IMR-90 (cell line): Measurements from ENCODE around the gene GOT1. TPM values are rescaled to one million over a fixed set of nuclear protein-coding genes. Genes with fewer than 3 reads are reported as not detected.

ENCODE experiments used
- ATAC-seq: fragments of 200-7000 bp; cut with Tn5 transposase; 2 replicates; pipeline ENCODE4 v1.9.1; 2020; ENCODE audit warnings: low read depth, mild to moderate bottlenecking, moderate library complexity
- BruUV-seq: library from RNA; stranded (reverse); fragments of 400-500 nt; replicated peaks from 2 replicates; lab custom pipeline; 2021; lab: Mats Ljungman, UMichigan
- CTCF ChIA-PET: fragments of 300-600 bp; formaldehyde crosslinking; extraction: SDS; loops from one replicate; lab custom pipeline; 2021; ENCODE audit warnings: antibody characterized with exemption; lab: Yijun Ruan, JAX
- POLR2A ChIA-PET: fragments of 300-600 bp; sonication (Branson Sonifier 250); formaldehyde crosslinking; loops from one replicate; lab custom pipeline; 2022; ENCODE audit warnings: antibody characterized with exemption; ENCODE audit not compliant: unreplicated experiment; lab: Charles Lee
- DNase-seq: peaks from one replicate; pipeline ENCODE4 v3.0.0; 2013
- H2AFZ ChIP-seq: replicated peaks from 2 replicates; pipeline ENCODE3; 2013; ENCODE audit warnings: low read length, mild to moderate bottlenecking; ENCODE audit not compliant: poor library complexity
- H2AK5ac ChIP-seq: 2 replicates; pipeline ENCODE4 v1.6.1; 2013; ENCODE audit warnings: low read depth, low read length, inconsistent platforms
- H2AK9ac ChIP-seq: replicated peaks from 2 replicates; pipeline ENCODE3; 2013; ENCODE audit warnings: mild to moderate bottlenecking, low read depth, low read length, moderate library complexity; ENCODE audit not compliant: poor library complexity
- H2BK120ac ChIP-seq: 2 replicates; pipeline ENCODE4 v1.6.1; 2013; ENCODE audit warnings: low read depth, low read length, inconsistent platforms
- H2BK15ac ChIP-seq: 3 replicates; pipeline ENCODE4 v1.6.1; 2013; ENCODE audit warnings: low read depth, low read length, inconsistent platforms
- H2BK20ac ChIP-seq: 2 replicates; pipeline ENCODE4 v1.6.1; 2013; ENCODE audit warnings: low read depth, mild to moderate bottlenecking, inconsistent platforms, low read length, moderate library complexity
- H2BK5ac ChIP-seq: 2 replicates; pipeline ENCODE4 v1.6.1; 2013; ENCODE audit warnings: mild to moderate bottlenecking, low read depth, low read length, inconsistent platforms; ENCODE audit not compliant: poor library complexity, severe bottlenecking
- H3K14ac ChIP-seq: replicated peaks from 2 replicates; pipeline ENCODE4 v1.6.1; 2013; ENCODE audit warnings: low read depth, low read length, inconsistent platforms
- H3K18ac ChIP-seq: 2 replicates; pipeline ENCODE4 v1.6.1; 2013; ENCODE audit warnings: low read depth, low read length, control low read depth
- H3K23ac ChIP-seq: 2 replicates; pipeline ENCODE4 v1.6.1; 2013; ENCODE audit warnings: low read depth, low read length, inconsistent platforms
- H3K27ac ChIP-seq: 2 replicates; pipeline ENCODE4 v1.5.1; 2013; ENCODE audit warnings: mild to moderate bottlenecking, control low read depth, low read length; ENCODE audit not compliant: insufficient read depth
- H3K27me3 ChIP-seq: 2 replicates; pipeline ENCODE4 v1.6.1; 2013; ENCODE audit warnings: low read length; ENCODE audit not compliant: control insufficient read depth, insufficient read depth
- H3K36me3 ChIP-seq: 2 replicates; pipeline ENCODE4 v1.6.1; 2013; ENCODE audit warnings: low read length, mixed read lengths; ENCODE audit not compliant: control insufficient read depth, insufficient read depth
- H3K4ac ChIP-seq: 2 replicates; pipeline ENCODE4 v1.6.1; 2013; ENCODE audit warnings: low read depth, low read length, inconsistent platforms
- H3K4me1 ChIP-seq: 2 replicates; pipeline ENCODE4 v1.6.1; 2013; ENCODE audit warnings: low read length, mixed read lengths; ENCODE audit not compliant: control insufficient read depth, insufficient read depth
- H3K4me2 ChIP-seq: 2 replicates; pipeline ENCODE4 v1.6.1; 2013; ENCODE audit warnings: low read depth, mild to moderate bottlenecking, control low read depth, low read length, moderate library complexity
- H3K4me3 ChIP-seq: 2 replicates; pipeline ENCODE4 v1.5.1; 2013; ENCODE audit warnings: low read depth, mild to moderate bottlenecking, control low read depth, low read length, moderate library complexity; ENCODE audit not compliant: insufficient read depth
- H3K56ac ChIP-seq: 2 replicates; pipeline ENCODE4 v1.6.1; 2013; ENCODE audit warnings: low read length, inconsistent platforms; ENCODE audit not compliant: insufficient read depth; ENCODE audit errors: extremely low read depth
- H3K79me1 ChIP-seq, 2 experiments: 2 replicates each; pipeline ENCODE4 v1.6.1; 2013; ENCODE audit warnings: low read length in 2 of 2, inconsistent platforms in 1 of 2, low read depth in 1 of 2
- H3K9ac ChIP-seq: 2 replicates; pipeline ENCODE4 v1.6.1; 2013; ENCODE audit warnings: low read depth, low read length, control low read depth
- H3K9me1 ChIP-seq: 2 replicates; pipeline ENCODE4 v1.6.1; 2013; ENCODE audit warnings: low read length, inconsistent platforms; ENCODE audit not compliant: insufficient read depth
- H3K9me3 ChIP-seq: 2 replicates; pipeline ENCODE4 v1.6.1; 2013; ENCODE audit warnings: low read length; ENCODE audit not compliant: control insufficient read depth, insufficient read depth
- H4K20me1 ChIP-seq: 2 replicates; pipeline ENCODE4 v1.6.1; 2013; ENCODE audit warnings: low read length, inconsistent platforms; ENCODE audit not compliant: insufficient read depth
- H4K5ac ChIP-seq: 2 replicates; pipeline ENCODE4 v1.6.1; 2013; ENCODE audit warnings: mild to moderate bottlenecking, low read depth, low read length, control low read depth
- H4K8ac ChIP-seq, 2 experiments: 2 replicates each; pipeline ENCODE4 v1.6.1; 2013; ENCODE audit warnings: low read depth in 2 of 2, low read length in 2 of 2, control low read depth in 1 of 2, inconsistent platforms in 1 of 2
- H4K91ac ChIP-seq: 2 replicates; pipeline ENCODE4 v1.6.1; 2013; ENCODE audit warnings: low read depth, low read length, inconsistent platforms; ENCODE audit not compliant: insufficient read depth
- BHLHE40 ChIP-seq: fragments of 150-350 bp; IDR thresholded peaks from 2 replicates; pipeline ENCODE4 v1.6.1; 2016; ENCODE audit warnings: mild to moderate bottlenecking, low read depth, low read length
- CEBPB ChIP-seq: IDR thresholded peaks from 2 replicates; pipeline ENCODE4 v1.6.1; 2012; ENCODE audit warnings: low read depth, low read length, improper control_type of control experiment
- CHD1 ChIP-seq: IDR thresholded peaks from 2 replicates; pipeline ENCODE4 v1.6.1; 2012; ENCODE audit warnings: low read depth, low read length, improper control_type of control experiment
- FOS ChIP-seq: fragments of 150-350 bp; IDR thresholded peaks from 2 replicates; pipeline ENCODE4 v1.6.1; 2016; ENCODE audit warnings: low read depth, low read length
- MAFK ChIP-seq: IDR thresholded peaks from 2 replicates; pipeline ENCODE4 v1.6.1; 2012; ENCODE audit warnings: low read depth, low read length, improper control_type of control experiment
- MAZ ChIP-seq: IDR thresholded peaks from 2 replicates; pipeline ENCODE4 v1.6.1; 2012; ENCODE audit warnings: low read depth, mild to moderate bottlenecking, low read length, improper control_type of control experiment, moderate library complexity, borderline replicate concordance
- MXI1 ChIP-seq: IDR thresholded peaks from 2 replicates; pipeline ENCODE4 v1.6.1; 2012; ENCODE audit warnings: low read depth, mild to moderate bottlenecking, low read length, moderate library complexity, borderline replicate concordance
- NFE2L2 ChIP-seq: fragments of 150-350 bp; IDR thresholded peaks from 2 replicates; pipeline ENCODE4 v1.6.1; 2016; ENCODE audit warnings: low read depth, mild to moderate bottlenecking, low read length
- POLR2A ChIP-seq: IDR thresholded peaks from 2 replicates; pipeline ENCODE4 v1.6.1; 2012; ENCODE audit warnings: mild to moderate bottlenecking, low read depth, low read length
- RAD21 ChIP-seq: IDR thresholded peaks from 2 replicates; pipeline ENCODE4 v1.6.1; 2012; ENCODE audit warnings: low read length, improper control_type of control experiment
- RCOR1 ChIP-seq: IDR thresholded peaks from 2 replicates; pipeline ENCODE4 v1.6.1; 2012; ENCODE audit warnings: mild to moderate bottlenecking, low read length, improper control_type of control experiment; ENCODE audit not compliant: insufficient replicate concordance
- RFX5 ChIP-seq: IDR thresholded peaks from 2 replicates; pipeline ENCODE4 v1.8.0; 2012; ENCODE audit warnings: low read depth, mild to moderate bottlenecking, low read length, moderate library complexity
- SMC3 ChIP-seq: fragments of 150-350 bp; IDR thresholded peaks from 2 replicates; pipeline ENCODE4 v1.6.1; 2016; ENCODE audit warnings: low read depth, mild to moderate bottlenecking, antibody characterized with exemption, low read length, moderate library complexity
- WGBS, 2 experiments: methylation state at CpG; one replicate each; pipeline versions ENCODE4 v1.1.5 to v1.1.7; 2013; ENCODE audit warnings: missing lambda C conversion rate in 2 of 2; ENCODE audit not compliant: insufficient read length in 1 of 2; ENCODE audit errors: extremely low coverage in 2 of 2; 5-methylcytosine and 5-hydroxymethylcytosine counted together
- dilution Hi-C: fragments of 300-500 bp; cut with HindIII; formaldehyde crosslinking; loops from one replicate; pipeline ENCODE4 v1.14.3; 2018; ENCODE audit warnings: low sequenced_read_pairs; ENCODE audit not compliant: unreplicated experiment
- in situ Hi-C: fragments of 300-500 bp; cut with MboI; formaldehyde crosslinking; loops from 3 replicates; pipeline ENCODE4 v1.14.3; 2019; ENCODE audit warnings: low sequenced_read_pairs, inconsistent platforms, mixed read lengths
- intact Hi-C: fragments of 100-400 bp; cut with micrococcal nuclease; formaldehyde crosslinking; loops from 2 replicates; pipeline ENCODE4 v1.10.0; 2022
- polyA plus RNA-seq, 3 experiments: library from polyadenylated mRNA; depleted of rRNA; stranded (reverse); fragments of >200 nt; gene quantifications; 2 replicates each; pipeline ENCODE4 v1.2.3, GENCODE V29; 2012; ENCODE audit warnings: low replicate concordance in 1 of 3
- total RNA-seq: library from RNA; depleted of rRNA; stranded (reverse); fragments of >200 nt; gene quantifications from 2 replicates; pipeline ENCODE4 v1.2.3, GENCODE V29; 2012
- TF ChIP-seq, protein P1 (sequence below): fragments of 150-350 bp; IDR thresholded peaks from 2 replicates; pipeline ENCODE4 v1.6.1; 2017; ENCODE audit warnings: mild to moderate bottlenecking, antibody characterized with exemption, low read length, low read depth
- TF ChIP-seq, protein P2 (sequence below): conservative IDR thresholded peaks from 2 replicates; pipeline ENCODE4 v1.5.1; 2012; ENCODE audit warnings: mild to moderate bottlenecking, low read depth, low read length, improper control_type of control experiment
- TF ChIP-seq, protein P3 (sequence below): fragments of 150-350 bp; IDR thresholded peaks from 2 replicates; pipeline ENCODE4 v1.6.1; 2016; ENCODE audit warnings: low read depth, mild to moderate bottlenecking, low read length, moderate library complexity, borderline replicate concordance

Gene GOT1
- total and polyA plus RNA-seq, 2 of the 4 experiments (the other 2 are of a cell fraction) = 29.4 to 46.1 TPM

DNA sequence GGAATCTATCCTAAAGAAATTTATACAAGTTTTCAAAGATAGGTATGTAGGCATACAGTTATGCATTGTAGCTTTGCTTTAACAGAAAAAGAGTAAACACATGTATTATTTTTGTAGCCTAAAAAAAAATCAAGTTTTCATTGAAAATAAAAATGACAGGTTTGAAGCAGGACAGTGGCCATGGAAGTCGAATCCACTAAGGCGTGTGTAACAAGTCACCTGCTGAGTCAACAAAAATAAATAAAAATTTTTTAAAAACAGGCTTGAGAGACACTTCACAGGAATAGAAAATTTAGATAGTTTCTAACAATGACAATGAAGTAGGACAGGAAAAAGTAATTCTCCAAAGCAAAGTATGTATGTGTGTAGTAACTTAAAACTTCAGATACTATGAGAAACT, 8.5 kb upstream of the GOT1 start:
- no peaks in the 10 kb centered on the region for H3K9me3 ChIP-seq
- ATAC-seq = no peak
- WGBS, 2 experiments = no CpG with 5 or more reads among the region's 2 CpGs
- no peak overlapping the region for H4K8ac ChIP-seq
- H3K36me3 ChIP-seq = 0 out of 2 replicates have a peak, but pooled peaks cover 1% of the 10 kb centered on the region
- no peak overlapping the region for H2AK5ac ChIP-seq
- no peaks in the 10 kb centered on the region for H4K20me1 ChIP-seq
- H3K9me1 ChIP-seq = no peaks in the 10 kb centered on the region
- DNase-seq = no peak
- TF ChIP-seq, protein P1, sequence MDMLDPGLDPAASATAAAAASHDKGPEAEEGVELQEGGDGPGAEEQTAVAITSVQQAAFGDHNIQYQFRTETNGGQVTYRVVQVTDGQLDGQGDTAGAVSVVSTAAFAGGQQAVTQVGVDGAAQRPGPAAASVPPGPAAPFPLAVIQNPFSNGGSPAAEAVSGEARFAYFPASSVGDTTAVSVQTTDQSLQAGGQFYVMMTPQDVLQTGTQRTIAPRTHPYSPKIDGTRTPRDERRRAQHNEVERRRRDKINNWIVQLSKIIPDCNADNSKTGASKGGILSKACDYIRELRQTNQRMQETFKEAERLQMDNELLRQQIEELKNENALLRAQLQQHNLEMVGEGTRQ = no peak
- TF ChIP-seq, protein P2, sequence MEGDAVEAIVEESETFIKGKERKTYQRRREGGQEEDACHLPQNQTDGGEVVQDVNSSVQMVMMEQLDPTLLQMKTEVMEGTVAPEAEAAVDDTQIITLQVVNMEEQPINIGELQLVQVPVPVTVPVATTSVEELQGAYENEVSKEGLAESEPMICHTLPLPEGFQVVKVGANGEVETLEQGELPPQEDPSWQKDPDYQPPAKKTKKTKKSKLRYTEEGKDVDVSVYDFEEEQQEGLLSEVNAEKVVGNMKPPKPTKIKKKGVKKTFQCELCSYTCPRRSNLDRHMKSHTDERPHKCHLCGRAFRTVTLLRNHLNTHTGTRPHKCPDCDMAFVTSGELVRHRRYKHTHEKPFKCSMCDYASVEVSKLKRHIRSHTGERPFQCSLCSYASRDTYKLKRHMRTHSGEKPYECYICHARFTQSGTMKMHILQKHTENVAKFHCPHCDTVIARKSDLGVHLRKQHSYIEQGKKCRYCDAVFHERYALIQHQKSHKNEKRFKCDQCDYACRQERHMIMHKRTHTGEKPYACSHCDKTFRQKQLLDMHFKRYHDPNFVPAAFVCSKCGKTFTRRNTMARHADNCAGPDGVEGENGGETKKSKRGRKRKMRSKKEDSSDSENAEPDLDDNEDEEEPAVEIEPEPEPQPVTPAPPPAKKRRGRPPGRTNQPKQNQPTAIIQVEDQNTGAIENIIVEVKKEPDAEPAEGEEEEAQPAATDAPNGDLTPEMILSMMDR = no peak
- TF ChIP-seq RAD21 (no peak), RFX5 (no peak), FOS (no peak), POLR2A (no peak), NFE2L2 (no peak), MAFK (no peak), CEBPB (no peak), CHD1 (no peak), MXI1 (no peak), BHLHE40 (no peak), SMC3 (no peak), RCOR1 (no peak), MAZ (no peak)
- TF ChIP-seq, protein P3, sequence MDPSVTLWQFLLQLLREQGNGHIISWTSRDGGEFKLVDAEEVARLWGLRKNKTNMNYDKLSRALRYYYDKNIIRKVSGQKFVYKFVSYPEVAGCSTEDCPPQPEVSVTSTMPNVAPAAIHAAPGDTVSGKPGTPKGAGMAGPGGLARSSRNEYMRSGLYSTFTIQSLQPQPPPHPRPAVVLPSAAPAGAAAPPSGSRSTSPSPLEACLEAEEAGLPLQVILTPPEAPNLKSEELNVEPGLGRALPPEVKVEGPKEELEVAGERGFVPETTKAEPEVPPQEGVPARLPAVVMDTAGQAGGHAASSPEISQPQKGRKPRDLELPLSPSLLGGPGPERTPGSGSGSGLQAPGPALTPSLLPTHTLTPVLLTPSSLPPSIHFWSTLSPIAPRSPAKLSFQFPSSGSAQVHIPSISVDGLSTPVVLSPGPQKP = no peak
- no peak overlapping the region for H2BK15ac ChIP-seq
- H3K4me2 ChIP-seq = no peak overlapping the region
- no peak overlapping the region for H2BK120ac ChIP-seq
- no peaks in the 10 kb centered on the region for H3K4me1 ChIP-seq
- no peak overlapping the region for H3K18ac ChIP-seq
- H2BK20ac ChIP-seq = no peak overlapping the region
- no peak overlapping the region for H3K56ac ChIP-seq
- no peak overlapping the region for H3K14ac ChIP-seq
- no peak overlapping the region for H3K4me3 ChIP-seq
- no peak overlapping the region for H3K27ac ChIP-seq
- no peak overlapping the region for H3K9ac ChIP-seq
- CTCF ChIA-PET = interaction anchor here (0.6 to 1.5 kb wide), 2 partner anchors 9 to 14 kb away, joined by 4 to 5 read pairs; no protein-coding TSS in a partner anchor
- dilution Hi-C loops = no loop called here
- POLR2A ChIA-PET = no interaction called here
- no peak overlapping the region for H3K23ac ChIP-seq
- no peaks in the 10 kb centered on the region; the same call in none of the 2 replicates for H3K27me3 ChIP-seq
- H4K91ac ChIP-seq = no peak overlapping the region
- H4K5ac ChIP-seq = no peak overlapping the region
- H2BK5ac ChIP-seq = no peak overlapping the region
- H2AFZ ChIP-seq = no peak overlapping the region
- in situ Hi-C loops = loop anchor here (10.0 kb wide), 1 partner anchor 276 kb away; no protein-coding TSS in a partner anchor
- no peak overlapping the region for H3K4ac ChIP-seq
- no TSS peak for BruUV-seq
- intact Hi-C loops = no loop called here
- H2AK9ac ChIP-seq = no peak overlapping the region
- peaks cover 0 to 6% of the 10 kb centered on the region in 2 experiments; a peak in 1 of 4 replicates for H3K79me1 ChIP-seq
